Measurements from ENCODE around the gene ZNF593OS. TPM values are rescaled to one million over a fixed set of nuclear protein-coding genes. Genes with fewer than 3 reads are reported as not detected.

The ZNF593OS gene
- total RNA-seq, 1 experiment from 2014 or later = not detected

GRCh38 chr1:26130695-26131094 is 40.9 kb downstream of the ZNF593OS start:
- TF ChIP-seq CTCF (conservative IDR thresholded peaks at IDR 0.05) = no peak
- Histone ChIP-seq H4K91ac (ENCODE audit: insufficient read length, low read depth, low read length) (no peak overlapping the region), H3K4me1 (ENCODE audit: insufficient read depth, low read length) (no peaks in the 10 kb centered on the region), H4K5ac (ENCODE audit: insufficient read length, low read depth, low read length) (no peak overlapping the region), H4K8ac (replicated peaks; ENCODE audit: insufficient read length, low read depth, low read length) (no peak overlapping the region), H3K27me3 (ENCODE audit: insufficient read depth, low read length) (no peaks in the 10 kb centered on the region), H2BK20ac (ENCODE audit: low read depth, low read length, poor library complexity, severe bottlenecking) (no peak overlapping the region), H2BK120ac (ENCODE audit: low read depth, low read length, poor library complexity, severe bottlenecking) (no peak overlapping the region), H3K9me3 (ENCODE audit: control insufficient read depth, low read depth, low read length) (no peaks in the 10 kb centered on the region), H2AK5ac (ENCODE audit: insufficient read length, low read length) (no peak overlapping the region), H2BK15ac (ENCODE audit: low read depth, low read length) (no peak overlapping the region), H3K79me1 (ENCODE audit: insufficient read depth, low read depth, low read length, poor library complexity, severe bottlenecking) (no peaks in the 10 kb centered on the region), H3K27ac (ENCODE audit: insufficient read length, low read depth, low read length) (no peak overlapping the region), H3K18ac (ENCODE audit: insufficient read length, low read depth, low read length) (no peak overlapping the region), H3K4me2 (ENCODE audit: insufficient read depth, insufficient read length, low read length) (no peak overlapping the region), H3K23me2 (ENCODE audit: insufficient read length, low read depth, low read length, poor library complexity, severe bottlenecking) (no peaks in the 10 kb centered on the region), H4K20me1 (ENCODE audit: control insufficient read depth, insufficient read depth, insufficient read length) (no peaks in the 10 kb centered on the region), H2BK5ac (ENCODE audit: insufficient read length, low read length) (no peak overlapping the region), H3T11ph (ENCODE audit: low read length) (no peak overlapping the region), H3K23ac (ENCODE audit: insufficient read length, low read depth, low read length) (no peak overlapping the region), H3K56ac (ENCODE audit: insufficient read length, low read depth, low read length) (no peak overlapping the region), H3K79me2 (ENCODE audit: insufficient read depth, low read length) (no peaks in the 10 kb centered on the region), H2BK12ac (ENCODE audit: insufficient read length, low read depth, low read length) (no peak overlapping the region), H2AFZ (ENCODE audit: low read length) (no peak overlapping the region), H3K9ac (ENCODE audit: extremely low read depth, insufficient read length, low read length) (no peak overlapping the region), H3K14ac (ENCODE audit: insufficient read depth, low read length) (no peak overlapping the region), H3K4ac (ENCODE audit: low read depth, low read length) (no peak overlapping the region)
- no peaks in the 10 kb centered on the region for H3K36me3 Mint-ChIP-seq (ENCODE audit: insufficient read depth in 1 of 3, low read depth in 3 of 3)
- H3K4me3 Mint-ChIP-seq = no peak overlapping the region
- H3K4me1 Mint-ChIP-seq = peaks cover 4 to 10% of the 10 kb centered on the region in 2 experiments; a peak in 3 of 4 replicates
- WGBS (ENCODE audit: extremely low coverage, insufficient read length, low lambda C conversion rate) = no CpG with 5 or more reads among the region's 1 CpG
- H3K27me3 Mint-ChIP-seq (ENCODE audit: low read depth) = peaks cover 2% of the 10 kb centered on the region
- H3K9me3 Mint-ChIP-seq = peaks cover 0 to 2% of the 10 kb centered on the region in 2 experiments; a peak in 2 of 5 replicates
- no peak overlapping the region for H3K27ac Mint-ChIP-seq
- DNase-seq = no peak

Measured in H9 (cell line).